ENCODE results near the gene BIRC6. TPM values are rescaled to one million over a fixed set of nuclear protein-coding genes. Genes with fewer than 3 reads are reported as not detected.
A peak's percentile ranks its signal among the peaks of the same experiment; 100 is the strongest.

The BIRC6 gene
- total RNA-seq, 3 donors from 2014 or later (not counting 1 experiment from before 2014, with no cell fraction given), result 190 to 225 (median 224) TPM

- no peak for TF ChIP-seq CTCF (IDR thresholded peaks at IDR 0.05)
- Histone ChIP-seq H3K4me1 (ENCODE audit: control insufficient read depth, insufficient read depth, low read length) (no peaks in the 10 kb centered on the region), H3K27ac (ENCODE audit: low read length) (no peak overlapping the region), H3K9me3 (ENCODE audit: control insufficient read depth, insufficient read depth, low read length) (no peaks in the 10 kb centered on the region), H3K4me3 (ENCODE audit: low read length) (no peak overlapping the region), H3K27me3 (ENCODE audit: control insufficient read depth, insufficient read depth, low read length) (no peaks in the 10 kb centered on the region), H3K36me3 (ENCODE audit: control insufficient read depth, insufficient read depth, low read length) (peaks cover 74% of the 10 kb centered on the region)
- H3K27me3 Mint-ChIP-seq (ENCODE audit: low read depth in 2 of 2), result no peaks in the 10 kb centered on the region
- intact Hi-C loops (cut with micrococcal nuclease), result no loop called here
- H3K27ac Mint-ChIP-seq, result peak overlapping the region in 1 of 2 donors; percentile 5
- peaks cover 2 to 11% of the 10 kb centered on the region in 2 donors for H3K4me1 Mint-ChIP-seq
- no peaks in the 10 kb centered on the region for H3K9me3 Mint-ChIP-seq
- ATAC-seq, result no peak
- H3K4me3 Mint-ChIP-seq, result no peak overlapping the region
- no peak for DNase-seq
- peaks cover 8% of the 10 kb centered on the region for H3K36me3 Mint-ChIP-seq
- 99% methylated on average over 4 of the region's 5 CpGs for WGBS (ENCODE audit: insufficient coverage)
Measured at GRCh38 chr2:32479993-32480392, 123.2 kb downstream of the BIRC6 start.

- no peaks in the 10 kb centered on the region for H3K27me3 Mint-ChIP-seq (ENCODE audit: low read depth in 2 of 2)
- H3K4me3 Mint-ChIP-seq, result no peak overlapping the region
- intact Hi-C loops (cut with micrococcal nuclease), result no loop called here
- H3K27ac ChIP-seq (ENCODE audit: low read length), result no peak overlapping the region
- H3K27me3 ChIP-seq (ENCODE audit: control insufficient read depth, insufficient read depth, low read length), result no peaks in the 10 kb centered on the region
- 97% methylated on average over 3 of the region's 4 CpGs for WGBS (ENCODE audit: insufficient coverage)
- no peak for DNase-seq
- peaks cover 21% of the 10 kb centered on the region for H3K36me3 Mint-ChIP-seq
- peaks cover 11 to 12% of the 10 kb centered on the region in 2 donors for H3K4me1 Mint-ChIP-seq
- no peaks in the 10 kb centered on the region for H3K9me3 Mint-ChIP-seq
- no peaks in the 10 kb centered on the region for H3K9me3 ChIP-seq (ENCODE audit: control insufficient read depth, insufficient read depth, low read length)
- ATAC-seq, result no peak
- H3K4me3 ChIP-seq (ENCODE audit: low read length), result no peak overlapping the region
- no peaks in the 10 kb centered on the region for H3K4me1 ChIP-seq (ENCODE audit: control insufficient read depth, insufficient read depth, low read length)
- H3K27ac Mint-ChIP-seq, result no peak overlapping the region
- TF ChIP-seq CTCF (IDR thresholded peaks at IDR 0.05), result no peak
- peaks cover 84% of the 10 kb centered on the region for H3K36me3 ChIP-seq (ENCODE audit: control insufficient read depth, insufficient read depth, low read length)
Measured at GRCh38 chr2:32482471-32482870, 125.6 kb downstream of the BIRC6 start.

- Mint-ChIP-seq H3K4me3 (no peak overlapping the region), H3K4me1 (peaks cover 8 to 11% of the 10 kb centered on the region in 2 donors), H3K9me3 (no peaks in the 10 kb centered on the region), H3K27me3 (ENCODE audit: low read depth in 2 of 2) (no peaks in the 10 kb centered on the region), H3K36me3 (peaks cover 16% of the 10 kb centered on the region), H3K27ac (peak overlapping the region; percentile 31 to 37)
- ATAC-seq (no peak), DNase-seq (peak in 1 of 2 donors; percentile 9)
- Histone ChIP-seq H3K9me3 (ENCODE audit: control insufficient read depth, insufficient read depth, low read length) (no peaks in the 10 kb centered on the region), H3K27me3 (ENCODE audit: control insufficient read depth, insufficient read depth, low read length) (no peaks in the 10 kb centered on the region), H3K4me3 (ENCODE audit: low read length) (no peak overlapping the region), H3K4me1 (ENCODE audit: control insufficient read depth, insufficient read depth, low read length) (no peaks in the 10 kb centered on the region), H3K36me3 (ENCODE audit: control insufficient read depth, insufficient read depth, low read length) (peaks cover 75% of the 10 kb centered on the region), H3K27ac (ENCODE audit: low read length) (no peak overlapping the region)
- intact Hi-C loops (cut with micrococcal nuclease), result no loop called here
- no peak for TF ChIP-seq CTCF (IDR thresholded peaks at IDR 0.05)
- 86% methylated on average over 2 of the region's 4 CpGs for WGBS (ENCODE audit: insufficient coverage)
Measured at GRCh38 chr2:32484937-32485336, 128.1 kb downstream of the BIRC6 start.

GRCh38 chr2:32485399-32485798 is 128.6 kb downstream of the BIRC6 start:
- Histone ChIP-seq H3K27ac (ENCODE audit: low read length) (no peak overlapping the region), H3K4me3 (ENCODE audit: low read length) (no peak overlapping the region), H3K27me3 (ENCODE audit: control insufficient read depth, insufficient read depth, low read length) (no peaks in the 10 kb centered on the region), H3K4me1 (ENCODE audit: control insufficient read depth, insufficient read depth, low read length) (no peaks in the 10 kb centered on the region), H3K9me3 (ENCODE audit: control insufficient read depth, insufficient read depth, low read length) (no peaks in the 10 kb centered on the region), H3K36me3 (ENCODE audit: control insufficient read depth, insufficient read depth, low read length) (peaks cover 73% of the 10 kb centered on the region)
- no peak for TF ChIP-seq CTCF (IDR thresholded peaks at IDR 0.05)
- no peak for ATAC-seq
- Mint-ChIP-seq H3K27me3 (ENCODE audit: low read depth in 2 of 2) (no peaks in the 10 kb centered on the region), H3K4me1 (peaks cover 8 to 11% of the 10 kb centered on the region in 2 donors), H3K9me3 (no peaks in the 10 kb centered on the region), H3K27ac (peak overlapping the region; percentile 31 to 37), H3K36me3 (peaks cover 16% of the 10 kb centered on the region), H3K4me3 (no peak overlapping the region)
- WGBS (ENCODE audit: insufficient coverage), result 100% methylated on average over 1 of the region's 3 CpGs
- no peak for DNase-seq
- intact Hi-C loops (cut with micrococcal nuclease), result no loop called here

Measured in natural killer cell (primary cell).